CD4-positive, alpha-beta memory T cell (primary cell): ENCODE data around the gene CASP9. TPM values are rescaled to one million over a fixed set of nuclear protein-coding genes. Genes with fewer than 3 reads are reported as not detected.

Experiments
- CTCF ChIA-PET: fragments of 350-600 bp; sonication (Branson Sonifier 250); formaldehyde crosslinking; loops from one replicate; lab custom pipeline; 2021; ENCODE audit warnings: inconsistent platforms; ENCODE audit not compliant: partially characterized antibody; lab: Charles Lee
- POLR2A ChIA-PET: fragments of 350-600 bp; sonication (Branson Sonifier 250); formaldehyde crosslinking; loops from one replicate; lab custom pipeline; 2021; ENCODE audit not compliant: partially characterized antibody; lab: Charles Lee
- DNase-seq, 5 donors: peaks; one replicate each; pipeline versions ENCODE4 v3.0.0 to v3.0.0-alpha.2; 2020 to 2022; ENCODE audit warnings: mixed read lengths in 1 of 5
- H3K27ac ChIP-seq: one replicate; pipeline ENCODE4 v1.7.0; 2013; ENCODE audit warnings: low read depth, low read length
- H3K27me3 ChIP-seq: 2 replicates; pipeline ENCODE4 v1.7.0; 2013; ENCODE audit warnings: mild to moderate bottlenecking, low read length, moderate library complexity; ENCODE audit not compliant: insufficient read depth
- H3K36me3 ChIP-seq: 2 replicates; pipeline ENCODE4 v1.7.0; 2013; ENCODE audit warnings: mild to moderate bottlenecking, low read length, moderate library complexity; ENCODE audit not compliant: insufficient read depth
- H3K4me1 ChIP-seq: 2 replicates; pipeline ENCODE4 v1.7.0; 2013; ENCODE audit warnings: mild to moderate bottlenecking, low read length, moderate library complexity; ENCODE audit not compliant: insufficient read depth
- H3K4me3 ChIP-seq, 2 donors: one replicate each; pipeline ENCODE4 v1.7.0; 2013; ENCODE audit warnings: low read length in 2 of 2, mild to moderate bottlenecking in 1 of 2
- H3K9me3 ChIP-seq, 2 donors: one replicate each; pipeline ENCODE4 v1.7.0; 2013; ENCODE audit warnings: low read length in 2 of 2, control low read depth in 1 of 2; ENCODE audit not compliant: control insufficient read depth in 1 of 2
- H3K27ac Mint-ChIP-seq, 7 donors: one replicate each; pipeline ENCODE4 v1.8.0; 2020 to 2021; ENCODE audit warnings: mixed read lengths in 7 of 7, mild to moderate bottlenecking in 6 of 7, inconsistent platforms in 3 of 7, moderate library complexity in 3 of 7
- H3K27me3 Mint-ChIP-seq, 2 donors: one replicate each; pipeline ENCODE4 v1.8.0; 2020 to 2021; ENCODE audit warnings: mixed read lengths in 2 of 2
- H3K36me3 Mint-ChIP-seq, 2 donors: one replicate each; pipeline ENCODE4 v1.8.0; 2020 to 2021; ENCODE audit warnings: mixed read lengths in 2 of 2, inconsistent platforms in 1 of 2, mild to moderate bottlenecking in 1 of 2
- H3K4me1 Mint-ChIP-seq, 4 donors: one replicate each; pipeline ENCODE4 v1.8.0; 2020 to 2021; ENCODE audit warnings: mixed read lengths in 4 of 4, mild to moderate bottlenecking in 1 of 4
- H3K4me3 Mint-ChIP-seq, 8 donors: one replicate each; pipeline ENCODE4 v1.8.0; 2020 to 2021; ENCODE audit warnings: mixed read lengths in 8 of 8, mild to moderate bottlenecking in 7 of 8, moderate library complexity in 6 of 8, inconsistent platforms in 3 of 8
- H3K9me3 Mint-ChIP-seq, 8 donors: one replicate each; pipeline ENCODE4 v1.8.0; 2020 to 2021; ENCODE audit warnings: mixed read lengths in 8 of 8, mild to moderate bottlenecking in 5 of 8, inconsistent platforms in 3 of 8, moderate library complexity in 1 of 8
- intact Hi-C: fragments of 100-400 bp; cut with micrococcal nuclease; formaldehyde crosslinking; loops from one replicate; pipeline ENCODE4 v1.15.1; 2023
- polyA plus RNA-seq, 2 donors: library from polyadenylated mRNA; unstranded; fragments of 300-500 nt; fragmentation: Illumina TruSeq; gene quantifications; one replicate each; pipeline ENCODE4 v1.2.3, GENCODE V29; 2021
- total RNA-seq, 2 experiments: library from RNA; stranded (reverse); gene quantifications; one replicate each; pipeline ENCODE4 v1.2.3, GENCODE V29; 2021

CASP9 gene
- total and polyA plus RNA-seq, 4 experiments from 2014 or later, result 8.3 to 11.7 (median 10.0) TPM

- peaks cover 40% of the 10 kb centered on the region for H3K4me1 ChIP-seq
- ChIA-PET CTCF (interaction anchor here (0.8 to 2.1 kb wide), 4 partner anchors 10 to 127 kb away, joined by 3 to 5 read pairs (median 4); no protein-coding TSS in a partner anchor), POLR2A (interaction anchor here (0.6 to 5.3 kb wide), 15 partner anchors 8 to 1378 kb away, joined by 3 to 28 read pairs (median 3); partner anchors contain the start of gene DDI2)
- H3K27ac ChIP-seq, result peak within 1 kb of the TSS; percentile 71
- no peaks in the 10 kb centered on the region for H3K9me3 ChIP-seq
- DNase-seq, result peak; percentile 97 to 99 (median 98)
- peaks cover 0 to 2% (median 0%) of the 10 kb centered on the region in 8 donors for H3K9me3 Mint-ChIP-seq
- H3K4me3 Mint-ChIP-seq, result peak within 1 kb of the TSS; percentile 85 to 97 (median 94)
- intact Hi-C loops, result loop anchor here (1.0 to 10.0 kb wide), 4 partner anchors 91 to 1908 kb away; partner anchors contain the start of genes DDI2, RCC2, SDHB and ZBTB17
- peak within 1 kb of the TSS; percentile 61 to 76 for H3K4me3 ChIP-seq
- H3K4me1 Mint-ChIP-seq, result peaks cover 32 to 66% (median 45%) of the 10 kb centered on the region in 4 donors
- H3K27ac Mint-ChIP-seq, result peak within 1 kb of the TSS; percentile 86 to 100 (median 100)
- H3K27me3 Mint-ChIP-seq, result no peaks in the 10 kb centered on the region
- H3K27me3 ChIP-seq, result no peaks in the 10 kb centered on the region
- peaks cover 4 to 16% of the 10 kb centered on the region in 2 donors for H3K36me3 Mint-ChIP-seq
- H3K36me3 ChIP-seq, result no peaks in the 10 kb centered on the region
Observed at GRCh38 chr1:15526490-15527339, 2.7 kb upstream of the CASP9 start, which contains the start of gene DNAJC16. TSS of gene DNAJC16 (plus strand) at chr1:15526848. CDS start at chr1:15529106, 2,258 bp downstream.

- CTCF ChIA-PET, result no interaction called here
- Mint-ChIP-seq H3K27me3 (no peaks in the 10 kb centered on the region), H3K4me3 (peak overlapping the region; percentile 85 to 97 (median 94)), H3K9me3 (peaks cover 0 to 2% (median 0%) of the 10 kb centered on the region in 8 donors), H3K4me1 (peaks cover 35 to 71% (median 48%) of the 10 kb centered on the region in 4 donors), H3K27ac (peak overlapping the region; percentile 86 to 100 (median 100)), H3K36me3 (peaks cover 4 to 14% of the 10 kb centered on the region in 2 donors)
- Histone ChIP-seq H3K27ac (peak overlapping the region; percentile 71), H3K27me3 (no peaks in the 10 kb centered on the region), H3K36me3 (no peaks in the 10 kb centered on the region), H3K9me3 (no peaks in the 10 kb centered on the region), H3K4me1 (peaks cover 43% of the 10 kb centered on the region), H3K4me3 (peak overlapping the region; percentile 42 to 76)
- intact Hi-C loops, result loop anchor here (1.0 to 10.0 kb wide), 4 partner anchors 91 to 1909 kb away; partner anchors contain the start of genes DDI2, RCC2, SDHB and ZBTB17
- DNase-seq, result no peak
- POLR2A ChIA-PET, result interaction anchor here (1.3 to 5.3 kb wide), 4 partner anchors 53 to 159 kb away, joined by 3 to 28 read pairs (median 20); partner anchors contain the start of gene DDI2
Observed at GRCh38 chr1:15526021-15526489, 2.0 kb upstream of the CASP9 start.

- peak overlapping the region; percentile 86 to 100 (median 100) for H3K27ac Mint-ChIP-seq
- peaks cover 0 to 2% (median 0%) of the 10 kb centered on the region in 8 donors for H3K9me3 Mint-ChIP-seq
- Histone ChIP-seq H3K4me3 (peak overlapping the region; percentile 53 to 61), H3K27me3 (no peaks in the 10 kb centered on the region), H3K4me1 (peaks cover 43% of the 10 kb centered on the region), H3K27ac (peak overlapping the region; percentile 71), H3K9me3 (no peaks in the 10 kb centered on the region), H3K36me3 (no peaks in the 10 kb centered on the region)
- DNase-seq, result peak in 2 of 5 donors; percentile 1 to 100
- CTCF ChIA-PET, result no interaction called here
- H3K4me1 Mint-ChIP-seq, result peaks cover 33 to 65% (median 48%) of the 10 kb centered on the region in 4 donors
- no peaks in the 10 kb centered on the region for H3K27me3 Mint-ChIP-seq
- H3K36me3 Mint-ChIP-seq, result peaks cover 0 to 7% of the 10 kb centered on the region in 2 donors
- H3K4me3 Mint-ChIP-seq, result peak overlapping the region; percentile 85 to 97 (median 94)
- POLR2A ChIA-PET, result interaction anchor here (1.3 to 5.3 kb wide), 3 partner anchors 53 to 160 kb away, joined by 3 to 28 read pairs (median 27); partner anchors contain the start of gene DDI2
- intact Hi-C loops, result loop anchor here (1.0 to 10.0 kb wide), 5 partner anchors 92 to 1909 kb away; partner anchors contain the start of genes DDI2, RCC2, SDHB and ZBTB17
Observed at GRCh38 chr1:15525050-15526020, 1.3 kb upstream of the CASP9 start.

DNA sequence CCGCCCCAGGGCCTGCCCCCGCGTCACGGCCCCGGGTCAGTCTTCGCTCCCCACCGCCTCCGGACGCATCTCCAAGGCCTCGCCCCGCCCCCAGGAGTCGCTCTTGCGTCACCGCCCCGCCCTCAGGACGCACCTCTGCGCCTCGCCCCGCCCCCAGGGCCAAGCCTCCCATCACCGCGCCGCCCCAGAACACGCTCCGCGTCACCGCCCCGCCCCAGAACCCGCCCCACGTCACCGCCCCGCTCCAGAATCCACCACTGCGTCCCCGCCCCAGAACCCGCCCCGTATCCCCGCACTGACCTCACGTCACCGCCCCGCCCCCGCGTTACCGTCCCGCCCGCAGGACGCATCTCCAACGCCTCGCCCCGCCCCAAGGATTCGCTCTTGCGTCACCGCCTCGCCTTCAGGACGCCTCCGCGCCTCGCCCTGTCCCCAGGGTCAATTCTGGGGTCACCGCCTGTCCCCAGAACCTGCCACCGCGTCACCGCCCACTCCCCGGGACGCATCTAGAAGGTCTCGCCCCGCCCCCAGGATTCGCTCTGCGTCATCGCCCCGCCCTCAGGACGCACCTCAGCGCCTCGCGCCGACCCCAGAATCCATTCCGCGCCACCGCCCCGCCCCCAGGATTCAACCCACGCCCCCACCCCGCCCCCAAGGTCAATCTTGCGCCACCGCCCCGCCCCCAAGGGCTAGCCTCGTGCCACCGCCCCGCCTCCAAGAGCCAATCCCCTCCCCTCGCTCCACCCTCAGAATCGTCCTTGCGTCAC is 451 bp upstream of the CASP9 start:
- Mint-ChIP-seq H3K36me3 (peaks cover 0 to 6% of the 10 kb centered on the region in 2 donors), H3K4me1 (peaks cover 33 to 64% (median 48%) of the 10 kb centered on the region in 4 donors), H3K27me3 (no peaks in the 10 kb centered on the region), H3K27ac (peak overlapping the region; percentile 86 to 100 (median 100)), H3K9me3 (peaks cover 0 to 2% (median 0%) of the 10 kb centered on the region in 8 donors), H3K4me3 (peak overlapping the region; percentile 85 to 97 (median 94))
- peak; percentile 99 to 100 (median 99) for DNase-seq
- Histone ChIP-seq H3K9me3 (no peaks in the 10 kb centered on the region), H3K27ac (peak overlapping the region; percentile 71), H3K27me3 (no peaks in the 10 kb centered on the region), H3K4me1 (peaks cover 43% of the 10 kb centered on the region), H3K4me3 (peak overlapping the region in 1 of 2 donors; percentile 64), H3K36me3 (no peaks in the 10 kb centered on the region)
- ChIA-PET POLR2A (interaction anchor here (1.2 to 3.1 kb wide), 5 partner anchors 92 to 310 kb away, joined by 3 to 27 read pairs (median 4); partner anchors contain the start of gene DDI2), CTCF (no interaction called here)
- intact Hi-C loops, result loop anchor here (1.0 to 10.0 kb wide), 6 partner anchors 55 to 1910 kb away; partner anchors contain the start of genes RCC2, SDHB and ZBTB17

DNA sequence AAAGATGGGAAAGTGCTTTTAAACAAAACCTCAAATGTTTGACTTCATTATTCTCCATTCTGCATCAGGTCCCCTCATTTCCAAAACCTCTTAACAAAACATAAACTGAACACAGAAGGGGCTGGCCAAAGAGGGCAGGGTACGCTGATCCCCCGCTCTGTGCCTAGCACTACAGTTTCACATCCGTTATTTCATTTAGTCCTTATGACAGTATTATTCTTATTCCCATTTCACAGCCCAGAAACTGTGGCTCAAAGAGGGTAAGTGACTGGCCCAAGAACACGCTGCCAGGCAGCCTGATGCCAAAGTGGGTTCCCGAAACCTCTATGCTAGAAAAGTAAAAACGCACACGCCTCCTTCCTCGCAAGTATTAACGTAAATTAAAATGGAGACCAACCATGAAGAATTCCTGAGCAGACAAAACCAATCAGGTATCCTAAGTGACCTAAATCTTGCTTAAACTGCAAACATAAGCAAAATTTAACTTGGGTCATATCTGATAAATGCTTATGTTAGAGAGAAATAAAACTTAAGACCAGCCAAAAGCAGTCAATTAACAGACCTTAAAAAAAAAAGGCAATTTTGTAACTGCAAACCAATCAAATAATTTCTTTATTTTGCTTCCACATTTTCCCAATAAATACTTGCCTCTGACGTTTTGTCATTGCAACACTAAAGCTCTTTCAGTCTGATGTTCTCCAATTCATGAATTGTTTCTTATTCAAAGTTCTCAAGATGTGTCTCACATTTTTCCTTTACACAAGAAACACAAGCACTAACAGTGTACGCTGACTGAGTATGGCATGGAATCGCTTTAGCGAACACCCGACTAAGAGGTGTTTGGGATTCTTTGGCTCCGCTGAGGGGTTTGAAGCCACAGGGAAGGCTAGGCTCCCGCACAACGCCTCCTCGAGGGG is 653 bp downstream of the CASP9 start:
- peaks cover 43% of the 10 kb centered on the region for H3K4me1 ChIP-seq
- intact Hi-C loops, result loop anchor here (1.0 to 10.0 kb wide), 6 partner anchors 56 to 1911 kb away; partner anchors contain the start of genes RCC2, SDHB and ZBTB17
- Mint-ChIP-seq H3K4me3 (peak overlapping the region; percentile 85 to 97 (median 94)), H3K27ac (peak overlapping the region; percentile 86 to 100 (median 100)), H3K9me3 (no peaks in the 10 kb centered on the region), H3K4me1 (peaks cover 31 to 60% (median 48%) of the 10 kb centered on the region in 4 donors), H3K27me3 (no peaks in the 10 kb centered on the region), H3K36me3 (peaks cover under 1 to 6% of the 10 kb centered on the region in 2 donors)
- H3K4me3 ChIP-seq, result peak overlapping the region; percentile 32 to 44
- peak overlapping the region; percentile 71 for H3K27ac ChIP-seq
- H3K36me3 ChIP-seq, result no peaks in the 10 kb centered on the region
- ChIA-PET CTCF (interaction anchor here (1.0 kb wide), 1 partner anchor 9 kb away, joined by 3 read pairs; no protein-coding TSS in a partner anchor), POLR2A (interaction anchor here (1.2 to 1.3 kb wide), 3 partner anchors 95 to 311 kb away, joined by 3 to 6 read pairs (median 4); no protein-coding TSS in a partner anchor)
- no peak for DNase-seq
- H3K27me3 ChIP-seq, result no peaks in the 10 kb centered on the region
- no peaks in the 10 kb centered on the region for H3K9me3 ChIP-seq
